T-helper 2 cell treated with Interferon-gamma antibody and Interleukin-4, amounts not matched to agents 5 μg/mL and 100 μg/mL, for 36 hours (primary cell): ENCODE results near the gene WBP2NL.

Experiments
- DNase-seq: peaks from one replicate; pipeline ENCODE4 v3.0.0; 2021; ENCODE audit warnings: low spot score
- H3K27ac Mint-ChIP-seq: one replicate; pipeline ENCODE4 v1.8.0; 2021; ENCODE audit warnings: mild to moderate bottlenecking, mixed read lengths
- H3K27me3 Mint-ChIP-seq: one replicate; pipeline ENCODE4 v1.8.0; 2021; ENCODE audit warnings: low read depth, mixed read lengths
- H3K36me3 Mint-ChIP-seq: one replicate; pipeline ENCODE4 v1.8.0; 2021; ENCODE audit warnings: low read depth, mixed read lengths
- H3K4me1 Mint-ChIP-seq: one replicate; pipeline ENCODE4 v1.8.0; 2021; ENCODE audit warnings: low read depth, mixed read lengths
- H3K4me3 Mint-ChIP-seq: one replicate; pipeline ENCODE4 v1.8.0; 2022; ENCODE audit warnings: mild to moderate bottlenecking, moderate library complexity, mixed read lengths
- H3K9me3 Mint-ChIP-seq: one replicate; pipeline ENCODE4 v1.8.0; 2021; ENCODE audit warnings: mixed read lengths

Gene WBP2NL

DNA sequence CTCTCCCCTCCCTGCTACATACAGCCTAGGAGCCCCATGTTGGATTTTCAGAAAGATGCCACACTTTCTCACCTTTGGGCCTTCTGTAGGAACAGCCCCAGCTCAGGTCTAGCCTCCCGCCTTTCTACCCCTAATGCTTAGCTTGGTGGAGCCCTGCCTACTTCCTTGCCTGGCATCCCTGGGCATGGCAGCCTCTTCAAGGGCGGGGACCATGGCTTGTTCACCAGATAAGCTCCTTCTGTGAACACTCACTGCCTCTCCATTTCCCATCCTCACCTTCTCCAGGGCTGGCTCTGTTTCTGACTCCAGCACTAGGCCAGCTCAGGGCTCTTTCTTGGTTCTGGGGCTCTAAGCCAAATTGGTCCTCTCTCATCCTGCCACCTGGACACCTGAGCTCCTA is 28.0 kb upstream of the WBP2NL start:
- Mint-ChIP-seq H3K27me3 (peaks cover 19% of the 10 kb centered on the region), H3K36me3 (no peaks in the 10 kb centered on the region)
- DNase-seq, result no peak

DNA sequence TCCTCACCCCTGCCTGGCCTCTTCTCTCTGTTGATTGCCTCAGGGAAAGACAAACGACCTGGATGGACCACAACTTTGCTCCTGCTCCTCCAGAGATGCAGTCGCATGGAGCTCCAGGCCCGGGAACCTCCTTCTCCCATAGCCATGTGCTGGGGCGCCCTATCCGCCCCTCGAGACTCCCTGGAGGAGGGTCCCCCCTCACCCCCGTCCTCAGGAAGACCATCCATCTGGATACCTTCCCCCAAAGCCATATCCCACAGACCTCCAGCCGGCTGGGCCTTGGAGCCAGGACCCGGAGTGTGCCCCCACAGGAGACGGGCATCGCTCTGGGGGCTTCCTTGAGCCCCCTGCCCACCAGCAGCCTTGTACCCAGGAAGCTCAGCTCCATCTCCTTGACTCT is 27.2 kb upstream of the WBP2NL start:
- Mint-ChIP-seq H3K4me3 (no peak overlapping the region), H3K27me3 (peaks cover 25% of the 10 kb centered on the region)

More for the DNA sequence above, 28.0 kb upstream of the WBP2NL start:
- Mint-ChIP-seq H3K27ac (no peak overlapping the region), H3K9me3 (no peaks in the 10 kb centered on the region), H3K4me1 (peaks cover 8% of the 10 kb centered on the region), H3K4me3 (no peak overlapping the region)

DNA sequence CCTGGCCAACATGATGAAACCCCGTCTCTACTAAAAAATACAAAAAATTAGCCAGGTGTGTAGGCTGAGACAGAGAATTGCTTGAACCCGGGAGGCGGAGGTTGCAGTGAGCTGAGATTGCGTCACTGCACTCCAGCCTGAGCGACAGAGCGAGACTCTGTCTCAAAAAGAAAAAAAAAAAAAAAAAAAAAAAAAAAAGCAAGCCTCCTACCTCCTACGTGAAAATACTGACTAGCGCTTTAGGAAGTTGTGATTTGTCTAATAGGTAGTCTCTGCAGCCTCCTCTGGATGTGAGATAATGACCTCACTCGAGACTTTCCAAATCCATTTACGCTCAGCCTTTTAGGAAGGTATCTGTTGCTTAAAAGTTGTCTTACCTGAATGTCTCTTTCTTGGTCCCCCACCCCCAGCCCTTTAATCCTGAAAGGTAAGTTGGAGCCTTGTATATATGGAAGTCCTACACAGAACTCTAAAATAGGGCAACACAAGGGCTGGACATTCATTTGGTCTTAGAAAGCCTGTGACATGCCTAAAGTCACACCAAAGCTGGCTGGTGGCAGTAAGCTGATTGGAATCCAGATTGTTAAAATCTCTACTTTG is 23.8 kb upstream of the WBP2NL start:
- H3K27ac Mint-ChIP-seq, result no peak overlapping the region
- H3K9me3 Mint-ChIP-seq, result no peaks in the 10 kb centered on the region
- DNase-seq, result no peak
- H3K36me3 Mint-ChIP-seq, result no peaks in the 10 kb centered on the region
- H3K4me1 Mint-ChIP-seq, result peaks cover 10% of the 10 kb centered on the region
- H3K27me3 Mint-ChIP-seq, result peaks cover 42% of the 10 kb centered on the region
- no peak overlapping the region for H3K4me3 Mint-ChIP-seq

More for the DNA sequence above, 27.2 kb upstream of the WBP2NL start:
- Mint-ChIP-seq H3K36me3 (no peaks in the 10 kb centered on the region), H3K9me3 (no peaks in the 10 kb centered on the region), H3K4me1 (peaks cover 12% of the 10 kb centered on the region), H3K27ac (no peak overlapping the region)
- DNase-seq, result no peak

DNA sequence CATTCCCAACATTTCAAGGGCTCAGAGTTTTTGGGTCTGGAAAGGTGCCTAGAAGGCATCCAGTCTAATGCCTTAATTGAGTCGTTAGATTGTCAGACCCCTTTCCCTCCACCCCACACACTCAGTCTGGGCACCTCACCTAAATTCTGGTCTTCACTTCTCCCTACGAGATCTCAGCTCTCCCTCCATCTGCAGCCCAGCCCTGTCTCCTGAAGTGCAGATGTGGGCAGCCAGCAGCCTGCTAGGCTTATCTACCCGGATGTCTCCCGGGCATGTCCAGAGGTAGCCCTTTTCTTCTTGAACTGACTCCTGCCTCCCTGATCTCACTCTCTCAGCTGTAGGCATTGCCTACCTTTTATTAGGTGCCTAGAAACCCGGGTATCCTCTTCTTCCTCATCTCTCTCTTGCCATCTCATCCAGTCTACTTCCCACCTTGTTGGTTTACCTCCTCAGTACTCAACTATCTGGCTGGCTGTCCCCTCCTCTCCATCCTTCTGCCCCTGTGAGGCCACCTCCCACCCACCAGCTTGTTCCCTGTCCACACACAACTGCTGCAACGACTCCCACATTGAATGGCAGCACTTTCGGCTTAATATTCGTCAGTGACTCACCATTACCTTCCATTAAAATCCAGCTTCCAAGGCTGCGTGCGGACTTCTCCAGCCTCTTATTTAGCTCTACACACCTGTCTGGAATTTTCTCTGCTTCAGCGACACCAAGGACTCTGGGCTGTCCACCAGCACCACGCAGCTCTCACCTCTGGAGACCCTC is 23.1 kb upstream of the WBP2NL start:
- peaks cover 42% of the 10 kb centered on the region for H3K27me3 Mint-ChIP-seq
- peaks cover 10% of the 10 kb centered on the region for H3K4me1 Mint-ChIP-seq
- H3K36me3 Mint-ChIP-seq, result no peaks in the 10 kb centered on the region
- H3K27ac Mint-ChIP-seq, result peak overlapping the region; percentile 27
- no peaks in the 10 kb centered on the region for H3K9me3 Mint-ChIP-seq
- peak overlapping the region; percentile 74 for H3K4me3 Mint-ChIP-seq
- no peak for DNase-seq

DNA sequence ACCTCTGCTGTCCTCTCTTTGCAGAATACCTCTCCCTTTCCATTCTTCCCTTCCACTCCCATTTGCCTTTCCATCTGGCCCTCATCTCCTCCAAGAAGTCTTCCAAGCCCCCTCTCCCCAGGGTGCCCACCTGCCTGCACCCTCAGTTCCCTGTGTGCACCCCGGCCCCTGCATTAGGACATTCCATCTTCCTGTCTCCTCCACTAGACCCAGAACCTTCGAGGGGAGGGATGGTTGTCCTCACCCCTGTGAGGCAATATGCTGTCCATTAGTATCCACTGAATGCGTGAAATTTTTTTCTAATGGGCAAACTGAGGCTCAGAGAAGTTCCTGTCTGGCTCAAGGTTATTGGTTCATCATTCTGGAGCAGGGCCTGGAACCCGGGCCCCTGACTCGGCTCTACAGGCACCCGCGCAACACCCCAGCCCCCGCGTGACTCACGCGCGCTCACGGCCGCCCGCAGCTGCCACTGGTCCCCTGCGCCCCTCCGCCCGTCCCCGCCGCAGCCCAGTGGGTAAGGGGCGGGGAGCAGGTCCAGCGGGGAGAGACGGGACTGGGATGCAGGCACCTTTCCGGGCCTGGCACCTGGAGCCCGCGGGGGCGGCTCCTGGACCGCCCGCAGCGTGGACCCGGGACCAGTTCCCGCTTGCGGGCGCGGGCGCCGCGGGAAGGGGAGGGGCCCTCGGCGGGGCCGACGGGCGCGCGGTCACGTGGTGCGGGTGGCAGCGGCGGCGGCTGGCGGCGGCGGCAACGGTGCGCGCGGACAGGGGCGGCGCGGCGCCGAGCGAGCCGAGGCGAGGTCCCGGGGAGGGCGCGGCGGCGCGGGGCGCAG is 22.3 kb upstream of the WBP2NL start:
- no peaks in the 10 kb centered on the region for H3K36me3 Mint-ChIP-seq
- DNase-seq, result peak; percentile 67
- H3K27ac Mint-ChIP-seq, result peak overlapping the region; percentile 27
- H3K4me1 Mint-ChIP-seq, result peaks cover 10% of the 10 kb centered on the region
- peak overlapping the region; percentile 74 for H3K4me3 Mint-ChIP-seq
- H3K27me3 Mint-ChIP-seq, result peaks cover 42% of the 10 kb centered on the region
- H3K9me3 Mint-ChIP-seq, result no peaks in the 10 kb centered on the region

DNA sequence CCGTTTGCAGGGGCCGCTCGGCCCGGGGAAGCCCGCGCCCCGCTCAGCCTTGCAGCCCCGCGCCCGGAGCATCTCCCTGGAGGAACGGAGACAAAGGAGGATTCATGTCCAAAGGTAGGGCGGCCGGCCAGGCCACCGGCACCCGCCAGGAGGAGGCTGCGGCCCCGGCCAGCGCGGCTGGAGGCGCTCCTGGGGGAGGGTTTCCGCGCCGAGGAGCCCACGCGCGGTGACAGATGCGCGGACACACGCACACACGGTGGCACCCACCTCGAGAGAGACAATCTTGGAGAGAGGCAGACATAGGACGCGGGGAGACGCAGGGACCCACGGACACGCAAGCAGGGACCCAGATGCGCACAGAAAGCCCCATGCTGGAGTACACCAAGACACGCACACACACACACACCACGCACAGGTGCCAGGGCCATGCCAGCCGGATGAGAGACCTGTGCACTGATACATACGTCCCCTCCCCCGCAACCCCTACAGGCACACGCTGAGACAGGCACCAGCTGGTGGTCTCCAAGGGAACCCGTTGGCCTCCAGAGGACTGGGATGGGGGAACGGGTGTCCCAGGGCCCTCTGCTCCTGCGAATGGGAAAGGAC is 21.5 kb upstream of the WBP2NL start:
- no peak overlapping the region for H3K27ac Mint-ChIP-seq
- no peak for DNase-seq
- H3K4me1 Mint-ChIP-seq, result peaks cover 10% of the 10 kb centered on the region
- H3K36me3 Mint-ChIP-seq, result no peaks in the 10 kb centered on the region
- H3K27me3 Mint-ChIP-seq, result peaks cover 42% of the 10 kb centered on the region
- peak overlapping the region; percentile 45 for H3K4me3 Mint-ChIP-seq
- no peaks in the 10 kb centered on the region for H3K9me3 Mint-ChIP-seq

DNA sequence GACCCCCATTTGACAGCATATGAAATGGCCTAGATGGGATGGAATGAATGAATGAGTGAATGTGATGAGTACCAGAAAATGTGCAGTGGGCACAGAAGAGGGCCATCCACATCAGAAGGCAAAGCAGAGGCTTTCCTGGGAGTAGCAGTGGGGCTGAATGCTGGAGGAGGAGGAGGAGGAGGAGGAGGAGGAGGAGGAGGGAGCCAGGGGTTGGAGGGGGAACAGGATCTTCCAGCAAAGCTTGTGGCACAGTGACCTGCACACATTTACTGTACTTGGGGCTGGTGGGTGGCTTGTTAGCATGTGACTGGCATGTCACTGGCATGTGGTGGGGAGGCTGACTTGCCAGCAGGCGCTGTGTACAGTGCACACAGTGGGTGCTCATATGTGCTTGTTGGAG is 19.9 kb upstream of the WBP2NL start:
- peaks cover 10% of the 10 kb centered on the region for H3K4me1 Mint-ChIP-seq
- no peaks in the 10 kb centered on the region for H3K36me3 Mint-ChIP-seq
- H3K4me3 Mint-ChIP-seq, result no peak overlapping the region
- DNase-seq, result no peak
- H3K9me3 Mint-ChIP-seq, result no peaks in the 10 kb centered on the region
- H3K27ac Mint-ChIP-seq, result no peak overlapping the region
- peaks cover 37% of the 10 kb centered on the region for H3K27me3 Mint-ChIP-seq

DNA sequence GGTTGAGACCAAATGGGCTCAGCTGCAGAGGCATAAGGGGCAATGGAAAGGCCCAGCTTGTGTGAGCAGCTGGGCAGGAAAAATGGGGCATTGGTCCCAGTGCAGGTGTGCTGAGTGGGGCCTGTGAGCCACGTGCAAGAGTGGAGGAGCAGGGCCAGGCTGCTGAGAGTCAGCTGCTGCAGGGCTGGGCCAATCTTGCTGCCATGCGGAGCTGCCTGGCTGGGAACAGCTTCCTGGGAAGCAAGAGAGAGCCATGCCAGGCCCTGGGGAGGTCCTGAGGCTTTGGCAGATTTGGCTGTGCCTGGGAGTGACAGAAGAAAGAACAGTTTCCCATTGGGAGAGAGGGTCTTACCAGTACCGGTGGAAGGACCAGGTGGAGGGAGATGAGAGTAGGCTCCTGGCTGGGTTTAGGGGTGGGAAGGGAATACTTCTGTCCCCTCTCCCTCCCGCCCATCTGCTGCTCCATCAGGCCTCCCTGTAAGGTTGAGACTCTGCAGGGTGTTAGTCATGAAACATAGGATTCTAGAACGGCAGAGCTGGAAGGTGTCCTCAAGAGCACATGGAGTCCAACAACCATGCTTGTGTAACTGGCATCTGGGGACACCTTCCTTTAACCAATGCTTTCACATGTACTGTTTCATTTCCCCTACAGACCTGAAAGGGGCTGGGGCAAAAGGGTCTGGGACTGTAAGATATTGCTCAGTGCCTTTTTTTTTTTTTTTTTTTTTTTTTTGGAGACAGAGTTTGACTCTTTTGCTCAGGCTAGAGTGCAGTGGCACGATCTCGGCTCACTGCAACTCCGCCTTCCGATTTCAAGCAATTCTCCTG is 19.0 kb upstream of the WBP2NL start:
- Mint-ChIP-seq H3K27ac (no peak overlapping the region), H3K9me3 (no peaks in the 10 kb centered on the region), H3K4me1 (peaks cover 10% of the 10 kb centered on the region), H3K4me3 (no peak overlapping the region), H3K27me3 (peaks cover 34% of the 10 kb centered on the region), H3K36me3 (no peaks in the 10 kb centered on the region)
- DNase-seq, result no peak

DNA sequence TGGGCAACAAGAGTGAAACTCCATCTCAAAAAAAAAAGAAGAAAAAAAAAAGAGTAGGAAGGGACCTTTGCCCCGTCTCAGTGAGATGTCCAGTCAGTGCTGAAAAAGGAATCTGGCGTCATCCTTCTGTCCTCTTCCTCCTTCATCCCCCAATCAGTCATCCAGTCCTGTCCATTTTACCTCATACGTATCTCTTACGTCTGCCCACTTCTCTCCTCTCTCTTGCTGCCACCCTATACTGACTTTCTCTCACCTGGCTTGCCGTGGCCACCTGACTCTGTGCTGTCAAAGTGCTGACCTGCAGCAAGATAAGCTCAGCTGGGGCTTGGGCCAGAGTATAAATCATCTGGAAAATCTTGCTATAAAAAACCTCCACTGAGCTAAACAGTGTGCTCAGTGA is 15.7 kb upstream of the WBP2NL start:
- no peaks in the 10 kb centered on the region for H3K4me1 Mint-ChIP-seq
- peaks cover 11% of the 10 kb centered on the region for H3K27me3 Mint-ChIP-seq
- no peak overlapping the region for H3K27ac Mint-ChIP-seq
- no peaks in the 10 kb centered on the region for H3K9me3 Mint-ChIP-seq
- no peak overlapping the region for H3K4me3 Mint-ChIP-seq
- H3K36me3 Mint-ChIP-seq, result no peaks in the 10 kb centered on the region
- DNase-seq, result no peak

DNA sequence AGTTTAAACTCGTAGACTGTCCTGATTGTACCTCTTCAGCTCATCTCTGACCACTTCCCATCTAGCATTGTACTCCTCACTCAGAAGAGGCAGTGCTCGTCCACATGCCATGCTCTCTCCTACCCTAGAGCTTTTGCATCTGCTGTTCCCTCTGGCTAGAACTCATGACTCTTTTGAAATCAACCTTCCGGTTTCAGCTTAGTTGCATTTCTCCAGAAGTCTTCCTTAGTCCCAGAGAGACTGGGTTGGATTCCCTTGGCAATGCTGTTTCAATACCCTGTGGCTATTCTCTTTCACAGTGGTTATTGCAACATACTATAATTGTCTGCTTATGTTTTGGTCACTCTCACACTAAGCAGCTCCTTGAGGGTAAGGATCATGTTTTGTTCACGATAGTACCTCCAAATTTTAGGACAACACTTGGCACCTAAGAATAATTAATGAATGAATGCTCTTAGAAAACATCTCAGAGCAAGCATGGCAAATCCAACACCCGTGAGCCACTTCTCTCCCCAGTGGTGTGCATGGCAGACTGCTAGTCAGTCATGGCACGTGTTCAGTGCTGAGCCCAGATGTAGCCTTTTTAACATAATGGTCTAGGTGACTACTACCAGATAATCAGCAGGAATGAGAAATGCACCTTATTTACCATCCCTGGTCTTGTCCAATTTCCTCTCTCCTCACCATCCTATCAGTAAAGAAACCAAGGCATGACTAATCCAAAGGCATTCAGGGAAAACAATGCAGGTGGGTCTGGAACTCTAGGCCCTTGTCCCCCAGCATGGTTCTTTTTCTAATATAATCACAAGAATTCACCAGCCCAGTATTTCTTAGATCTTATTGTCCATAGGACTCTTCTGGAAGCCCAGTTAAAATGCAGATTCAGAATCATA is 14.8 kb upstream of the WBP2NL start:
- Mint-ChIP-seq H3K27me3 (peaks cover 2% of the 10 kb centered on the region), H3K36me3 (no peaks in the 10 kb centered on the region), H3K27ac (no peak overlapping the region), H3K9me3 (no peaks in the 10 kb centered on the region), H3K4me3 (no peak overlapping the region), H3K4me1 (no peaks in the 10 kb centered on the region)
- no peak for DNase-seq

DNA sequence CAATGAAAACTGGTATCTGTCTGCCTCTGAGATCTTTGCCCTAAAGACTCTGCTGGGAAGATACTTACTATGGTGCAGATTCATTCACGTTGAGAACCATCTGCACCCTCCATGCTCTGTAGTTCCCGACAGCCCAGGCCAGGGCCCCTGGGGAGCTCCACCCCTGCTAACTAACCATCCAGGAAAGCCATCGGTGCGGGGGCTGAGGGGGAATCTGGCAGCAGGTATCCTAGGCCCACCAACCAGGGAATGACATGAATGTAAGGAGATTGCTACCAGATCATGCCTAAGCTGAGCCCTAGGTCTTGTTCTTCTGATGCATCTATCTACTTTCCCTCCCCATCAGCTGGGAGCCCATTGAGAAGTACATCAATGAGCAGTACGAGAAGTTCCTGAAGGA is 11.3 kb upstream of the WBP2NL start:
- Mint-ChIP-seq H3K9me3 (no peaks in the 10 kb centered on the region), H3K4me1 (no peaks in the 10 kb centered on the region), H3K4me3 (no peak overlapping the region), H3K27me3 (peaks cover 2% of the 10 kb centered on the region), H3K36me3 (no peaks in the 10 kb centered on the region), H3K27ac (no peak overlapping the region)
- DNase-seq, result no peak

DNA sequence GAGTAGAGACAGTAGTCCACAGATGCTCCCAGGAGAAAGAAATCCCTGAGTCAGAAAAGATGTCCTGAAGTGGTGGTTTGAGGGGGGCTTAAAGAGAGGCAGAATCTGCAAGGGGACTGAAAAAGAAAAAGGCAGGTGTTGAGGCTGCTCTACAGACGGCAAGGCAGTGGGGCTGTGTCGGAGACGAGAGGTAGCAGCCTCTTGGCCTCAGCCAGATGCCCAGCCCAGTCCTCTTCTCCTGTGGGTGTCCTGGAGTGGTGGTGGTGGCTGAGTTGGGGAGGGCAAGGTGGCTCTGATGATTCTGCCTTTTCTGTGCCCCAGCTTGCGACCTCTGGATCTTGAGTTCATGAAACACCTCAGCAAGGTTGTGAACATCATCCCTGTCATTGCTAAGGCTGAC is 9.3 kb upstream of the WBP2NL start:
- H3K9me3 Mint-ChIP-seq, result no peaks in the 10 kb centered on the region
- H3K36me3 Mint-ChIP-seq, result no peaks in the 10 kb centered on the region
- peaks cover 2% of the 10 kb centered on the region for H3K27me3 Mint-ChIP-seq
- H3K4me3 Mint-ChIP-seq, result no peak overlapping the region
- DNase-seq, result no peak
- H3K27ac Mint-ChIP-seq, result no peak overlapping the region
- no peaks in the 10 kb centered on the region for H3K4me1 Mint-ChIP-seq
